Erythroblast (primary cell): ENCODE measurements around the gene CHCHD2.
A peak's percentile ranks its signal among the peaks of the same experiment; 100 is the strongest.
"Not testable (repeated sequence)": the region's sequence is repeated elsewhere in the genome, so short reads cannot be mapped to it uniquely, and the experiment has no call there.

Experiments used
- DNase-seq, 2 experiments: peaks; one replicate each; lab custom pipeline; 2025; lab: John Stamatoyannopoulos, UW
- GATA1 ChIP-seq: IDR thresholded peaks from 2 replicates; pipeline ENCODE4 v1.6.1; 2011; ENCODE audit warnings: low read depth, mild to moderate bottlenecking, control low read depth, low read length, moderate library complexity
- POLR2A ChIP-seq: IDR thresholded peaks from 2 replicates; pipeline ENCODE4 v1.6.1; 2011; ENCODE audit warnings: mild to moderate bottlenecking, low read length

CHCHD2 gene

GRCh38 chr7:56097700-56098099, 8.6 kb downstream of the CHCHD2 start:
- peak; percentile 59 to 70 for DNase-seq
- TF ChIP-seq GATA1 (no peak), POLR2A (no peak)

- TF ChIP-seq GATA1 = no peak
- DNase-seq = no peak
These were observed 13.3 kb downstream of the CHCHD2 start, which contains the start of gene PHKG1 for GRCh38 chr7:56092789-56093531. Gene PHKG1 (minus strand): TSS chr7:56092952. CDS start chr7:56088941, 4,011 bp downstream.

DNA sequence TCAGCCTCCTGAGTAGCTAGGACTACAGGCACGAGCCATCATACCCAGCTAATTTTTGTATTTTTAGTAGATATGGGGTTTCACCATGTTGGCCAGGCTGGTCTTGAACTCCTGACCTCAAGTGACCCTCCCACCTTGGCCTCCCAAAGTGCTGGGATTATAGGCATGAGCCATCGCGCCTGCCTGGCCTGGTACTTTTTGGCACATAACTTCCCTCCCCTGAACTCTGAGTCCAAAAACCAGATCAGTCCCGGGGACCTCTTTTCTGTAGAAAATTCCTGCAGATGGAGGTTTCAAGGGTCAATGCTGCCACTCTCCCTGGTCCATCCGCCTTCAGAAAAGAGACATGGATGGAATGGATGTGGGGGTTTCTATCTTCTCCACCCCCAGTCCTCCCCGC, 13.9 kb downstream of the CHCHD2 start:
- DNase-seq = not testable (repeated sequence)

DNA sequence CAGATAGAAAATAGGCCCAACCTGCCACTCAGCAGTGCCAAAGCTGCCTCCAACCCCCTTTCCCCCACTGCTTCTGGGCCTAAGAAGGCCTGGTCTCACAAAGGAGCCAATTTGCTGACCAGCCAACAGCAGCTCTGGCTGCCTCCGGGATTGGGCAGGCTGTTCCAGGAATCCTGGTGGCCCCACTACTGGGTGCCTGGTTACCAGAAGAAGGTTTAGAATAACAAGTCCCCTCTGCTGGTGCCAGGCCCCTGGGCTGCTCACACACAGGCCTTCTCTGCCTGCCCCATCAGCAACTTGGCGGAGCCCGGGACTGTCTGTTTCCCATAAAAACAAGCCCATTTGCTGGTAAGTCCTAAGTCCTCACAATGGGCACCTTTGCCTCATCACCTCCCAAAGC, 14.7 kb downstream of the CHCHD2 start:
- TF ChIP-seq GATA1 (no peak), POLR2A (no peak)
- no peak for DNase-seq

DNA sequence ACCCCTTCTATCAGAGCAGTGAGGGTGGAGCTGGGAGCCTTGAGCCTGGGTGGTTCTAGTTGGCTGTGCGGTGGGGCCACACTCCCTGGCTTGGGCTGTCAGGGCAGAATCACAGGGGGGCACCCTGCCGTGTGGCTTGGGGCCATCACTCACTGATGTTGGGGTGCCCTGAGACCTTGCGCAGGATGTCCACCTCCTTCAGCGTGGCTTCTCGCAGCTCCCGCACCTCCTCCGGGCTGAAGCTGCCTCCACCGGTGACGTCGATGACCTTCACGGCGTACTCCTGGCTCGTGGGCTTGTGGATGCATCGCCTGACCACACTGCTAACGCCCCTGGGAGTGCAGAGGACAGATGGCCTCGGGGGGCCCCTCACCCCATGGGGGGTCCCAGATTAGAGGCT, 18.8 kb downstream of the CHCHD2 start:
- no peak for DNase-seq
- no peak for TF ChIP-seq POLR2A
- no peak for TF ChIP-seq GATA1

- DNase-seq = no peak
- TF ChIP-seq POLR2A (no peak), GATA1 (no peak)
These were observed 19.5 kb downstream of the CHCHD2 start for GRCh38 chr7:56086761-56087160.

DNA sequence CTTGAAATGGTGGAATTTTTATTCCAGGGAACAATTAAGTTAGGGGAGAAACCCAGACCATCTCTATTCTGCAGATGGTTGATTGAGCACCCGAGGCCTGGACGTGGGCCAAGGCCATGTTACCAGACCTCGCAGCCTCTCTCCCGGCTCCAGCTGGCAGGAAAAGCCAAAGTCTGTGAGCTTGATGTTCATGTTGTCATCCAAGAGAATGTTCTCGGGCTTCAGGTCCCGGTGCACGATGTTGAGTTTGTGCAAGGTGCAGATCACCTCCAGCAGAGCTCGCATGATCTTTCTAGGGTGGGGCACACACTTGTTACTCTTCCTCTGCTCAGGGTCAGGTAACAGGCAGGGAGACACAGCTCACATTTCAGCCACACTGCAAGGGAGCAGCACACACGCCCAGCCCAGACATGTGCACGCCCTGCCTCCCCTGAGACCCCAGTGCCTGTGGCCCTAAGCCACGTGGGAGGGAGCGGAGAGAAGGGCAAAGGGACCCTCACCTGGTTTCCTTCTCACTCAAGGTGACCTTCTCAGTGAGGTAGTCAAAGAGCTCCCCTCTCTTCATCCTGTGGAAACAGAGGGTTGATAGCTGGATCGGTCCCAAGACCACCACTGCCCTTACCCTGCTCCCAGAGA, 23.0 kb downstream of the CHCHD2 start:
- DNase-seq = no peak
- no peak for TF ChIP-seq GATA1
- TF ChIP-seq POLR2A = no peak

DNA sequence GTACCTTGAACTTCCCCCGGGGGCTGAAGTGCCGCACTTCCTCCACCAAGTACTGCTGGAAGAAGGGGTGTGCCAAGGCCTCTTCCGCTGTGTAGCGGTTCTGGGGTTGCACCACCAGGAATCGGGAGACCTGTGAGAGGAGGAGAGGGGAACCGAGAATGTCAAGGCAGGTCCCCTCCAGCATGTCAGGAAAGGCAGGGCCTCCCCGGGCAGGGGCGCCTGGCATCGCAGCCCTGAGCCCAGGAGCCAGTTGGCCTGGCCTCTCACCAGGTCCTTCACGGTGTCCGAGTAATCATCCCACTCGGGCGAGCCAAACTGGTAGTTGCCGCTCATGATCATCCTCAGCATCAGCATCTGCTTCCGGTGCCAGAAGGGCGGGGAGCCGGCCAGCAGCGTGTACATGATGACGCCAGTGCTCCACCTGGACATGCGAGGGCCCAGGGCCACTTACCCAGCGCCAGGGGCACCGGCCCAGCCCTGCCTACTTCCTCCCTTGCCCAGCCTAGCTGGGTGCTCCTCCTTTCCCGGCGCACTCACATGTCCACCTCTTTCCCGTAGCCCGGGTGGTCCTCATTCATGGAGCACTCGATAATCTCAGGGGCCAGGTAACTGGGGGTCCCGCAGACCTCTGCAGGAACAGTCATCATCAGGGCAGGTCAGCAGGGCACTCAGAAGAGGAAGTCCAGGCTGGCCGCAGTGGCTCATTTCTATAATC, 24.5 kb downstream of the CHCHD2 start:
- TF ChIP-seq POLR2A (no peak), GATA1 (no peak)
- no peak for DNase-seq

- not testable (repeated sequence) for DNase-seq
These were observed 25.4 kb downstream of the CHCHD2 start for GRCh38 chr7:56080726-56081435.

DNA sequence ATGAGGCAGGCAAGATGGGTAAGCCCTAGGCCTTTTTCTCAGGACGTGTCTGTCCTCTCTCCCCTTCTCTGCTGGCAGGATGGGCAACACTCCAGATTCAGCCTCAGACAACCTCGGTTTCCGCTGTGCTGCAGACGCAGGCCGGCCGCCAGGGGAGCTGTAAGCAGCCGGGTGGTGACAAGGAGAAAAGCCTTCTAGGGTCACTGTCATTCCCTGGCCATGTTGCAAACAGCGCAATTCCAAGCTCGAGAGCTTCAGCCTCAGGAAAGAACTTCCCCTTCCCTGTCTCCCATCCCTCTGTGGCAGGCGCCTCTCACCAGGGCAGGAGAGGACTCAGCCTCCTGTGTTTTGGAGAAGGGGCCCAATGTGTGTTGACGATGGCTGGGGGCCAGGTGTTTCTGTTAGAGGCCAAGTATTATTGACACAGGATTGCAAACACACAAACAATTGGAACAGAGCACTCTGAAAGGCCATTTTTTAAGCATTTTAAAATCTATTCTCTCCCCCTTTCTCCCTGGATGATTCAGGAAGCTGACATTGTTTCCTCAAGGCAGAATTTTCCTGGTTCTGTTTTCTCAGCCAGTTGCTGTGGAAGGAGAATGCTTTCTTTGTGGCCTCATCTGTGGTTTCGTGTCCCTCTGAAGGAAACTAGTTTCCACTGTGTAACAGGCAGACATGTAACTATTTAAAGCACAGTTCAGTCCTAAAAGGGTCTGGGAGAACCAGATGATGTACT, 26.7 kb downstream of the CHCHD2 start:
- no peak for TF ChIP-seq POLR2A
- no peak for DNase-seq

- TF ChIP-seq POLR2A (no peak), GATA1 (no peak)
- no peak for DNase-seq
These were observed 28.1 kb downstream of the CHCHD2 start for GRCh38 chr7:56078196-56078595.

GRCh38 chr7:56077681-56078080, 28.6 kb downstream of the CHCHD2 start:
- DNase-seq = no peak
- TF ChIP-seq GATA1 (no peak), POLR2A (no peak)

DNA sequence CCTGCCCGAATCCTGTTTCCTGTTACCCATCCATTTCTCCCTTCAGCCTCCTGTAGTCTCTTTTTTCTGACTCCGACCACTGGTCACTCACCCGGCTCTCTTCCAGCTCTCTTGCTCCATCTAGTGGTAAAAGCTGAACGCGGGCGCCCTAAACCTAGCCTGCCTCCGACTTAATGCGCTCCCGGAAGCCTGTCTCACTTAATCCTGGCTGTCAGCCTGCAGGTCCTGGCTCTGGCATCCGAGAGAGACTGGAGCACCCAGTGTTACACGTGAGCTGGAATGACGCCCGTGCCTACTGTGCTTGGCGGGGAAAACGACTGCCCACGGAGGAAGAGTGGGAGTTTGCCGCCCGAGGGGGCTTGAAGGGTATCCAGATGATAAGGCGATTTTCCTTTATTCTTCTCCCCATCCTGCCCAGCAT, 31.9 kb downstream of the CHCHD2 start:
- DNase-seq = peak; percentile 71 to 82
- no peak for TF ChIP-seq POLR2A
- TF ChIP-seq GATA1 = no peak

GRCh38 chr7:56066376-56066775, 39.9 kb downstream of the CHCHD2 start:
- not testable (repeated sequence) for DNase-seq
